ENCODE results near the gene PLPP4. TPM values are rescaled to one million over a fixed set of nuclear protein-coding genes. Genes with fewer than 3 reads are reported as not detected.

PLPP4 gene
- total RNA-seq, 1 donor from 2014 or later = not detected

GRCh38 chr10:120483651-120484301, 26.7 kb downstream of the PLPP4 start:
- Mint-ChIP-seq H3K27me3 (ENCODE audit: insufficient read depth, low read depth) (peaks cover 4% of the 10 kb centered on the region), H3K36me3 (no peaks in the 10 kb centered on the region), H3K4me1 (no peaks in the 10 kb centered on the region), H3K4me3 (no peak overlapping the region), H3K9me3 (peaks cover 8% of the 10 kb centered on the region), H3K27ac (no peak overlapping the region)
- no peak overlapping the region for H3K4me3 ChIP-seq
- no peaks in the 10 kb centered on the region for H3K4me1 ChIP-seq
- H3K79me2 ChIP-seq (ENCODE audit: low read depth) = no peaks in the 10 kb centered on the region
- H3F3A ChIP-seq (ENCODE audit: low read depth) = no peaks in the 10 kb centered on the region
- no peak overlapping the region for H3K27ac ChIP-seq
- no peak for DNase-seq (ENCODE audit: low spot score)
- no peak for TF ChIP-seq CTCF (IDR thresholded peaks at IDR 0.05)
- TF ChIP-seq EZH2 (IDR thresholded peaks at IDR 0.05) = no peak
- no peak for TF ChIP-seq EZH2phosphoT487 (IDR thresholded peaks at IDR 0.05)
- no peak overlapping the region for H3K9ac ChIP-seq
- no peak overlapping the region for H3K4me2 ChIP-seq
- H2AFZ ChIP-seq (replicated peaks) = no peak overlapping the region
- no peaks in the 10 kb centered on the region for H3K27me3 ChIP-seq
- no peaks in the 10 kb centered on the region for H3K36me3 ChIP-seq
- H3K9me3 ChIP-seq (ENCODE audit: low read depth) = no peaks in the 10 kb centered on the region
- H4K20me1 ChIP-seq (ENCODE audit: low read depth) = no peaks in the 10 kb centered on the region

GRCh38 chr10:120485946-120486345, 28.9 kb downstream of the PLPP4 start:
- H3K9ac ChIP-seq = no peak overlapping the region
- no peaks in the 10 kb centered on the region for H3K9me3 ChIP-seq (ENCODE audit: low read depth)
- H2AFZ ChIP-seq (replicated peaks) = no peak overlapping the region
- H3K27me3 ChIP-seq = no peaks in the 10 kb centered on the region
- Mint-ChIP-seq H3K27me3 (ENCODE audit: insufficient read depth, low read depth) (peaks cover 2% of the 10 kb centered on the region), H3K36me3 (no peaks in the 10 kb centered on the region), H3K4me3 (no peak overlapping the region), H3K4me1 (no peaks in the 10 kb centered on the region), H3K9me3 (peaks cover 8% of the 10 kb centered on the region), H3K27ac (no peak overlapping the region)
- no peaks in the 10 kb centered on the region for H3K36me3 ChIP-seq
- H3K4me1 ChIP-seq = no peaks in the 10 kb centered on the region
- no peak for DNase-seq (ENCODE audit: low spot score)
- H4K20me1 ChIP-seq (ENCODE audit: low read depth) = no peaks in the 10 kb centered on the region
- no peaks in the 10 kb centered on the region for H3F3A ChIP-seq (ENCODE audit: low read depth)
- TF ChIP-seq EZH2 (IDR thresholded peaks at IDR 0.05) = no peak
- no peak for TF ChIP-seq EZH2phosphoT487 (IDR thresholded peaks at IDR 0.05)
- TF ChIP-seq CTCF (IDR thresholded peaks at IDR 0.05) = no peak
- H3K27ac ChIP-seq = no peak overlapping the region
- no peaks in the 10 kb centered on the region for H3K79me2 ChIP-seq (ENCODE audit: low read depth)
- H3K4me2 ChIP-seq = no peak overlapping the region
- H3K4me3 ChIP-seq = no peak overlapping the region

- no peak for TF ChIP-seq EZH2phosphoT487 (IDR thresholded peaks at IDR 0.05)
- TF ChIP-seq CTCF (IDR thresholded peaks at IDR 0.05) = no peak
- TF ChIP-seq EZH2 (IDR thresholded peaks at IDR 0.05) = no peak
- Histone ChIP-seq H3K27me3 (no peaks in the 10 kb centered on the region), H3K4me2 (no peak overlapping the region), H3K4me3 (no peak overlapping the region), H4K20me1 (ENCODE audit: low read depth) (no peaks in the 10 kb centered on the region), H3K27ac (no peak overlapping the region), H3K9me3 (ENCODE audit: low read depth) (no peaks in the 10 kb centered on the region), H2AFZ (replicated peaks) (no peak overlapping the region), H3K4me1 (no peaks in the 10 kb centered on the region), H3K79me2 (ENCODE audit: low read depth) (no peaks in the 10 kb centered on the region), H3F3A (ENCODE audit: low read depth) (no peaks in the 10 kb centered on the region), H3K9ac (no peak overlapping the region), H3K36me3 (no peaks in the 10 kb centered on the region)
- no peak for DNase-seq (ENCODE audit: low spot score)
- Mint-ChIP-seq H3K4me3 (no peak overlapping the region), H3K9me3 (peaks cover 8% of the 10 kb centered on the region), H3K4me1 (no peaks in the 10 kb centered on the region), H3K27ac (no peak overlapping the region), H3K36me3 (no peaks in the 10 kb centered on the region), H3K27me3 (ENCODE audit: insufficient read depth, low read depth) (peaks cover 2% of the 10 kb centered on the region)
These were observed 29.7 kb downstream of the PLPP4 start for GRCh38 chr10:120486671-120487205.
